Measurements from ENCODE around the gene EPHB1. TPM values are rescaled to one million over a fixed set of nuclear protein-coding genes. Genes with fewer than 3 reads are reported as not detected.

The EPHB1 gene
- total and polyA plus RNA-seq, 4 donors, result 0.23 to 1.7 (median 0.52) TPM

- TF ChIP-seq JUND (IDR thresholded peaks at IDR 0.05) (no peak), CTCF (IDR thresholded peaks at IDR 0.05; ENCODE audit: low read depth, low read length, missing input control) (no peak), GABPA (IDR thresholded peaks at IDR 0.05 in 1 of 2, conservative IDR thresholded peaks at IDR 0.05 in 1 of 2) (no peak), FOXA2 (IDR thresholded peaks at IDR 0.05) (no peak), EGR1 (IDR thresholded peaks at IDR 0.05; ENCODE audit: low read depth in 2 of 2) (no peak), FOXA1 (IDR thresholded peaks at IDR 0.05) (no peak), ZBTB33 (IDR thresholded peaks at IDR 0.05) (no peak), HNF4A (conservative IDR thresholded peaks at IDR 0.05) (no peak), ATF3 (IDR thresholded peaks at IDR 0.05) (no peak), TAF1 (conservative IDR thresholded peaks at IDR 0.05) (no peak), RXRA (IDR thresholded peaks at IDR 0.05) (no peak), YY1 (IDR thresholded peaks at IDR 0.05) (no peak), NR2F2 (IDR thresholded peaks at IDR 0.05) (no peak)
- Histone ChIP-seq H3K9me3 (ENCODE audit: control insufficient read depth in 4 of 4, low read length in 3 of 4) (peaks cover 0 to 2% (median under 1%) of the 10 kb centered on the region in 4 donors), H3K4me1 (ENCODE audit: control insufficient read depth in 4 of 4, insufficient read depth in 4 of 4, low read length in 3 of 4) (no peaks in the 10 kb centered on the region), H3K4me3 (ENCODE audit: low read depth in 1 of 3, low read length in 3 of 3) (no peak overlapping the region), H3K9ac (ENCODE audit: low read depth in 1 of 2, low read length in 2 of 2) (no peak overlapping the region), H3K27me3 (ENCODE audit: control insufficient read depth in 4 of 4, insufficient read depth in 4 of 4, low read length in 3 of 4) (no peaks in the 10 kb centered on the region), H3K36me3 (ENCODE audit: control insufficient read depth in 4 of 4, insufficient read depth in 3 of 4, low read depth in 1 of 4, low read length in 3 of 4) (no peaks in the 10 kb centered on the region), H3K27ac (ENCODE audit: low read depth in 1 of 2, low read length in 2 of 2) (no peak overlapping the region)
- DNase-seq (ENCODE audit: low spot score), result no peak
- WGBS, result 56% methylated on average over 1 of the region's 1 CpG
These were observed 128.2 kb downstream of the EPHB1 start for GRCh38 chr3:134923286-134923685.

- Histone ChIP-seq H3K4me1 (ENCODE audit: control insufficient read depth in 4 of 4, insufficient read depth in 4 of 4, low read length in 3 of 4) (no peaks in the 10 kb centered on the region), H3K27me3 (ENCODE audit: control insufficient read depth in 4 of 4, insufficient read depth in 4 of 4, low read length in 3 of 4) (no peaks in the 10 kb centered on the region), H3K9me3 (ENCODE audit: control insufficient read depth in 4 of 4, low read length in 3 of 4) (peaks cover 0 to 2% (median under 1%) of the 10 kb centered on the region in 4 donors), H3K36me3 (ENCODE audit: control insufficient read depth in 4 of 4, insufficient read depth in 3 of 4, low read depth in 1 of 4, low read length in 3 of 4) (no peaks in the 10 kb centered on the region), H3K27ac (ENCODE audit: low read depth in 1 of 2, low read length in 2 of 2) (no peak overlapping the region), H3K9ac (ENCODE audit: low read depth in 1 of 2, low read length in 2 of 2) (no peak overlapping the region), H3K4me3 (ENCODE audit: low read depth in 1 of 3, low read length in 3 of 3) (no peak overlapping the region)
- TF ChIP-seq RXRA (IDR thresholded peaks at IDR 0.05), result no peak
- WGBS, result 80% methylated on average over 1 of the region's 1 CpG
- no peak for DNase-seq (ENCODE audit: low spot score)
These were observed 132.5 kb downstream of the EPHB1 start for GRCh38 chr3:134927599-134927998.

GRCh38 chr3:134928392-134928791, 133.3 kb downstream of the EPHB1 start:
- DNase-seq (ENCODE audit: low spot score), result no peak
- H3K27ac ChIP-seq (ENCODE audit: low read depth in 1 of 2, low read length in 2 of 2), result no peak overlapping the region
- peaks cover 0 to 2% (median under 1%) of the 10 kb centered on the region in 4 donors for H3K9me3 ChIP-seq (ENCODE audit: control insufficient read depth in 4 of 4, low read length in 3 of 4)
- H3K4me3 ChIP-seq (ENCODE audit: low read depth in 1 of 3, low read length in 3 of 3), result no peak overlapping the region
- H3K36me3 ChIP-seq (ENCODE audit: control insufficient read depth in 4 of 4, insufficient read depth in 3 of 4, low read depth in 1 of 4, low read length in 3 of 4), result no peaks in the 10 kb centered on the region
- WGBS, result 77% methylated on average over 6 of the region's 6 CpGs
- H3K9ac ChIP-seq (ENCODE audit: low read depth in 1 of 2, low read length in 2 of 2), result no peak overlapping the region
- no peak for TF ChIP-seq RAD21 (IDR thresholded peaks at IDR 0.05)
- TF ChIP-seq FOXA1 (IDR thresholded peaks at IDR 0.05), result no peak
- TF ChIP-seq FOXA2 (IDR thresholded peaks at IDR 0.05), result no peak
- no peak for TF ChIP-seq ATF3 (IDR thresholded peaks at IDR 0.05)
- TF ChIP-seq EGR1 (IDR thresholded peaks at IDR 0.05; ENCODE audit: low read depth in 2 of 2), result no peak
- TF ChIP-seq YY1 (IDR thresholded peaks at IDR 0.05), result no peak
- no peak for TF ChIP-seq CTCF (IDR thresholded peaks at IDR 0.05; ENCODE audit: low read depth, low read length, missing input control)
- no peak for TF ChIP-seq SP1 (IDR thresholded peaks at IDR 0.05)
- no peak for TF ChIP-seq NR2F2 (IDR thresholded peaks at IDR 0.05)
- TF ChIP-seq JUND (IDR thresholded peaks at IDR 0.05), result no peak
- no peak for TF ChIP-seq GABPA (IDR thresholded peaks at IDR 0.05 in 1 of 2, conservative IDR thresholded peaks at IDR 0.05 in 1 of 2)
- no peak for TF ChIP-seq TAF1 (conservative IDR thresholded peaks at IDR 0.05)
- no peaks in the 10 kb centered on the region for H3K4me1 ChIP-seq (ENCODE audit: control insufficient read depth in 4 of 4, insufficient read depth in 4 of 4, low read length in 3 of 4)
- no peaks in the 10 kb centered on the region for H3K27me3 ChIP-seq (ENCODE audit: control insufficient read depth in 4 of 4, insufficient read depth in 4 of 4, low read length in 3 of 4)
